ENCODE results near the gene C2CD2L. TPM values are rescaled to one million over a fixed set of nuclear protein-coding genes. Genes with fewer than 3 reads are reported as not detected.
A peak's percentile ranks its signal among the peaks of the same experiment; 100 is the strongest.
"Not testable (repeated sequence)": the region's sequence is repeated elsewhere in the genome, so short reads cannot be mapped to it uniquely, and the experiment has no call there.

C2CD2L gene
- total RNA-seq, 1 experiment from 2014 or later, result 7.8 TPM

DNA sequence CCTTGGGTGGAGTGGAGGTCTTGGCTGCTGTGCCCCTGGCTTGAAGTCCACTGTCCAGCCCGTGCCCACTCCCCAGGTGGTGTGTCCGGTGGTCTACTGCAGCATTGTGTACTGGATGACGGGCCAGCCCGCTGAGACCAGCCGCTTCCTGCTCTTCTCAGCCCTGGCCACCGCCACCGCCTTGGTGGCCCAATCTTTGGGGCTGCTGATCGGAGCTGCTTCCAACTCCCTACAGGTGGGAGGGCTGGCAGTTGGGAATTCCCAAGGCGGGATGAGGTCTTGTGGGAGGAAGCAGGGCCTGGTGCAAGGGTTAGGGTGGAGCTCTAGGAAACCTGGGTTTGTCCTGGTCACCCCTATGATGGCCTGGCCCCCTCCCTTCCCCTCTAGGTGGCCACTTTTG is 53.0 kb downstream of the C2CD2L start:
- DNase-seq, result no peak
- Mint-ChIP-seq H3K36me3 (ENCODE audit: insufficient read depth, unreplicated experiment) (no peaks in the 10 kb centered on the region), H3K27ac (ENCODE audit: unreplicated experiment) (no peak overlapping the region), H3K4me3 (ENCODE audit: low read depth, unreplicated experiment) (no peak overlapping the region), H3K4me1 (ENCODE audit: low read depth, unreplicated experiment) (peaks cover 9% of the 10 kb centered on the region), H3K9me3 (ENCODE audit: low read depth, unreplicated experiment) (no peaks in the 10 kb centered on the region), H3K27me3 (ENCODE audit: unreplicated experiment) (peaks cover 40% of the 10 kb centered on the region)
- TF ChIP-seq, protein P1, sequence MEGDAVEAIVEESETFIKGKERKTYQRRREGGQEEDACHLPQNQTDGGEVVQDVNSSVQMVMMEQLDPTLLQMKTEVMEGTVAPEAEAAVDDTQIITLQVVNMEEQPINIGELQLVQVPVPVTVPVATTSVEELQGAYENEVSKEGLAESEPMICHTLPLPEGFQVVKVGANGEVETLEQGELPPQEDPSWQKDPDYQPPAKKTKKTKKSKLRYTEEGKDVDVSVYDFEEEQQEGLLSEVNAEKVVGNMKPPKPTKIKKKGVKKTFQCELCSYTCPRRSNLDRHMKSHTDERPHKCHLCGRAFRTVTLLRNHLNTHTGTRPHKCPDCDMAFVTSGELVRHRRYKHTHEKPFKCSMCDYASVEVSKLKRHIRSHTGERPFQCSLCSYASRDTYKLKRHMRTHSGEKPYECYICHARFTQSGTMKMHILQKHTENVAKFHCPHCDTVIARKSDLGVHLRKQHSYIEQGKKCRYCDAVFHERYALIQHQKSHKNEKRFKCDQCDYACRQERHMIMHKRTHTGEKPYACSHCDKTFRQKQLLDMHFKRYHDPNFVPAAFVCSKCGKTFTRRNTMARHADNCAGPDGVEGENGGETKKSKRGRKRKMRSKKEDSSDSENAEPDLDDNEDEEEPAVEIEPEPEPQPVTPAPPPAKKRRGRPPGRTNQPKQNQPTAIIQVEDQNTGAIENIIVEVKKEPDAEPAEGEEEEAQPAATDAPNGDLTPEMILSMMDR (IDR thresholded peaks at IDR 0.05; ENCODE audit: unreplicated experiment), result no peak
- intact Hi-C loops (cut with micrococcal nuclease; ENCODE audit: unreplicated experiment), result no loop called here
- BruUV-seq (replicated peaks), result no TSS peak
- CTCF ChIA-PET, result interaction anchor here (1.5 kb wide), 1 partner anchor 9 kb away, joined by 5 read pairs; no protein-coding TSS in a partner anchor

DNA sequence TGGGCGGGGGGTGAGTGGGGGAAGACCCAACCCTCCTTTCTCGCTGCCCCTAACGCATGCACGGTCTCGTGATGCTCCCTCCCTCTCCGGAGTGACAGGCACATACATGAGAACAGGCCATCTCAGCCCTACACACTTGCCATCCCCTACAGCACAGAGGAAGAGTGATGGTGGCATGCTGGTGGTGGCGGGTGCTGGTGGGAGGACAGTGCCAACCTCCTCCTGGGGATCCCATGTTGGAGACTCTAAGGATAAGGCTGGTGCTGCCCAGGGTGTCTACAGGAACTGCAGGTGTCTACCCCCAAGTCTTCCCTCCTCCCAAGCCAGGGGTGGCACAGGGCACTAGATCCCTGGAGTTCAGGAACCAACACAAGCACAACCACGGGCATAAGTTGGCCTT is 54.7 kb downstream of the C2CD2L start:
- Mint-ChIP-seq H3K4me3 (ENCODE audit: low read depth, unreplicated experiment) (no peak overlapping the region), H3K9me3 (ENCODE audit: low read depth, unreplicated experiment) (no peaks in the 10 kb centered on the region), H3K27me3 (ENCODE audit: unreplicated experiment) (peaks cover 23% of the 10 kb centered on the region), H3K4me1 (ENCODE audit: low read depth, unreplicated experiment) (no peaks in the 10 kb centered on the region), H3K27ac (ENCODE audit: unreplicated experiment) (no peak overlapping the region), H3K36me3 (ENCODE audit: insufficient read depth, unreplicated experiment) (no peaks in the 10 kb centered on the region)
- intact Hi-C loops (cut with micrococcal nuclease; ENCODE audit: unreplicated experiment), result no loop called here
- CTCF ChIA-PET, result no interaction called here
- BruUV-seq (replicated peaks), result no TSS peak
- TF ChIP-seq, protein P1 (IDR thresholded peaks at IDR 0.05; ENCODE audit: unreplicated experiment), result no peak
- no peak for DNase-seq

DNA sequence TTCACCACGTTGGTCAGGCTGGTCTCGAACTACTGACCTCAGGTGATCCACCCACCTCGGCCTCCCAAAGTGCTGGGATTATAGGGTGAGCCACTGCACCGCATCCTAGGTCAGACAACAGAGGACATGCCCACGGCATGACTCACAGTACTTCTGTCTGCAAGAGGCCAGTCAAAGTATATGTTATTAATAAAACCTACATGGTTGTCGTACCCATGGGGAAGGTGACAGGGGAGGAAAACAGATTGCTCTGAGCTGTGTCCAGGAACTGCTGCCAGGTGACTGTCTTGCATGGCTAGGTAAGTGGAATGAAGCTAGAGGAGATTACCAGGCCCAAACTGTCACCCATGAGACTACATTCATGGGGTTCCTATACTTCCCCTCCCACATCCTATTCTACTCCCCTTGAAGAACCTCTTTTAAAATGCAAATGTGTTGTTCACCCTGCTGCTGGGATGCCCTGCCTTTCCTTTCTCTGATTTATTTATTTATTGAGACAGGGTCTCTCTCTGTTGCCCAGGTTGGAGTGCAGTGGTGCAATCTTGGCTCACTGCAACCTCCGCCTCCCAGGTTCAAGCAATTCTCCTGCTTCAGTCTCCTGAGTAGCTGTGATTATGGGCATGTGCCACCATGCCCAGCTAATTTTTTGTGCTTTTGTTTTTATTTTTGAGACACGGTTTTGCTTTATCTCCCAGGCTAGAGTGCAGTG is 59.4 kb downstream of the C2CD2L start:
- Mint-ChIP-seq H3K9me3 (ENCODE audit: low read depth, unreplicated experiment) (no peaks in the 10 kb centered on the region), H3K27me3 (ENCODE audit: unreplicated experiment) (no peaks in the 10 kb centered on the region), H3K4me1 (ENCODE audit: low read depth, unreplicated experiment) (no peaks in the 10 kb centered on the region), H3K36me3 (ENCODE audit: insufficient read depth, unreplicated experiment) (peaks cover 15% of the 10 kb centered on the region), H3K4me3 (ENCODE audit: low read depth, unreplicated experiment) (no peak overlapping the region), H3K27ac (ENCODE audit: unreplicated experiment) (no peak overlapping the region)
- intact Hi-C loops (cut with micrococcal nuclease; ENCODE audit: unreplicated experiment), result no loop called here
- peak; percentile 34 for DNase-seq
- no TSS peak for BruUV-seq (replicated peaks)
- TF ChIP-seq, protein P1 (IDR thresholded peaks at IDR 0.05; ENCODE audit: unreplicated experiment), result no peak
- CTCF ChIA-PET, result no interaction called here

DNA sequence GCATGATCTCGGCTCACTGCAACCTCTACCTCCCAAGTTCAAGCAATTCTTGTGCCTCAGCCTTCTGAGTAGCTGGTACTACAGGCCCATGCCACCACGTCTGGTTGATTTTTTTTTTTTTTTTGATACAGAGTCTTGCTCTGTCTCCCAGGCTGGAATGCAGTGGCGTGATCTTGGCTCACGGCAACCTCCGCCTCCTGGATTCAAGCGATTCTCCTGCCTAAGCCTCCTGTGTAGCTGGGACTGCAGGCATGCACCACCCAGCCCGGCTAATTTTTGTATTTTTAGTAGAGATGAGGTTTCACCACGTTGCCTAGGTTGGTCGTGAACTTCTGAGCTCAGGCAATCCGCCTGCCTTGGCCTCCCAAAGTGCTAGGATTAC is 59.9 kb downstream of the C2CD2L start:
- H3K4me3 Mint-ChIP-seq (ENCODE audit: low read depth, unreplicated experiment); intact Hi-C loops (cut with micrococcal nuclease; ENCODE audit: unreplicated experiment); H3K27ac Mint-ChIP-seq (ENCODE audit: unreplicated experiment); H3K27me3 Mint-ChIP-seq (ENCODE audit: unreplicated experiment); DNase-seq; H3K9me3 Mint-ChIP-seq (ENCODE audit: low read depth, unreplicated experiment); CTCF ChIA-PET; BruUV-seq (replicated peaks); H3K4me1 Mint-ChIP-seq (ENCODE audit: low read depth, unreplicated experiment): not testable (repeated sequence)
- peaks cover 15% of the 10 kb centered on the region for H3K36me3 Mint-ChIP-seq (ENCODE audit: insufficient read depth, unreplicated experiment)

DNA sequence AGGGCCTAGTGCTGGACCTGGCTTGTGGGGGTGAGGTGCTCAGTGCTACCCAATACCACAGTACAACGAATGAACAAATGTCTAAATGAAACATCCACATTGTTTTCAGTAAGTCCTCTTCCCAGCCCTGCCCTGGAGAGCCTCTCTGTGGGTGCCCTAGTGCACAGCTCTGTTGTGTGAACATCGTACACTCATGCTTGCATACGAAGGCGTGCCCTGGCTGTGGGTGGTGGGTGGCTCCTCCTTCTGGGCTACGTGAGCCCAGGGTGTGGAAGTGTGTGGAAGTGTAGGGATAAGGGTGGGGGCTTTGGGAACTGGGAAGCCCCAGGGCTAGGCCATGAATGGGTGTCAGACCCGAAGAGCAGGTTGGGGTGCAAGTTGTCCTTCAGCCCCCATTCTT is 60.8 kb downstream of the C2CD2L start:
- H3K9me3 Mint-ChIP-seq (ENCODE audit: low read depth, unreplicated experiment), result no peaks in the 10 kb centered on the region
- TF ChIP-seq, protein P1 (IDR thresholded peaks at IDR 0.05; ENCODE audit: unreplicated experiment), result no peak
- peaks cover 15% of the 10 kb centered on the region for H3K36me3 Mint-ChIP-seq (ENCODE audit: insufficient read depth, unreplicated experiment)
- CTCF ChIA-PET, result no interaction called here
- H3K4me3 Mint-ChIP-seq (ENCODE audit: low read depth, unreplicated experiment), result peak overlapping the region; percentile 69
- DNase-seq, result no peak
- no peaks in the 10 kb centered on the region for H3K4me1 Mint-ChIP-seq (ENCODE audit: low read depth, unreplicated experiment)
- no peaks in the 10 kb centered on the region for H3K27me3 Mint-ChIP-seq (ENCODE audit: unreplicated experiment)
- no TSS peak for BruUV-seq (replicated peaks)
- H3K27ac Mint-ChIP-seq (ENCODE audit: unreplicated experiment), result peak overlapping the region; percentile 10
- intact Hi-C loops (cut with micrococcal nuclease; ENCODE audit: unreplicated experiment), result no loop called here
